ENCODE measurements around the gene ZSWIM1. TPM values are rescaled to one million over a fixed set of nuclear protein-coding genes. Genes with fewer than 3 reads are reported as not detected.

The ZSWIM1 gene
- total and polyA plus RNA-seq, 2 of the 13 experiments (the other 11 are each of a cell fraction or from before 2014, with no cell fraction given): 9.5 to 11.7 TPM

- TF ChIP-seq AKNA (CRISPR knock-in tag; IDR thresholded peaks at IDR 0.05; ENCODE audit: borderline replicate concordance) (no peak), THAP11 (CRISPR knock-in tag; IDR thresholded peaks at IDR 0.05) (no peak), SCMH1 (CRISPR knock-in tag; IDR thresholded peaks at IDR 0.05; ENCODE audit: borderline replicate concordance) (no peak), KIAA2018 (CRISPR knock-in tag; IDR thresholded peaks at IDR 0.05; ENCODE audit: borderline replicate concordance) (peak; percentile 34; the same call in 1 of the 2 replicates), EED (CRISPR knock-in tag; IDR thresholded peaks at IDR 0.05) (peak; percentile 12; the same call in 1 of the 2 replicates), ZNF747 (CRISPR knock-in tag; IDR thresholded peaks at IDR 0.05; ENCODE audit: borderline replicate concordance) (no peak; the same call in 1 of the 2 replicates), ZNF619 (CRISPR knock-in tag; IDR thresholded peaks at IDR 0.05) (no peak), MED13 (CRISPR knock-in tag; IDR thresholded peaks at IDR 0.05) (0 out of 2 replicates have a peak, but pooled peaks have one; percentile 15), REST (IDR thresholded peaks at IDR 0.05; ENCODE audit: borderline replicate concordance in 1 of 2, low read depth in 1 of 2, low read length in 2 of 2) (no peak), SP2 (CRISPR knock-in tag; IDR thresholded peaks at IDR 0.05) (no peak)
Measured at GRCh38 chr20:45934046-45934585, 53.1 kb downstream of the ZSWIM1 start (continued).
